Pulmonary artery endothelial cell (primary cell): ENCODE results near the gene NCAPH2. TPM values are rescaled to one million over a fixed set of nuclear protein-coding genes. Genes with fewer than 3 reads are reported as not detected.
"Not testable (repeated sequence)": the region's sequence is repeated elsewhere in the genome, so short reads cannot be mapped to it uniquely, and the experiment has no call there.

Source experiments
- DNase-seq: peaks from one replicate; pipeline ENCODE4 v3.0.0-alpha.2; 2011; ENCODE audit warnings: low read depth, low spot score
- total RNA-seq: library from RNA; depleted of rRNA; stranded (reverse); fragments of >200 nt; gene quantifications from 2 replicates; pipeline ENCODE4 v1.2.3, GENCODE V29; 2014

The NCAPH2 gene
- total RNA-seq, 1 donor from 2014 or later = 32.1 TPM

- no peak for DNase-seq
Observed at GRCh38 chr22:50517495-50518260, 9.7 kb downstream of the NCAPH2 start.

GRCh38 chr22:50518606-50519005 is 10.6 kb downstream of the NCAPH2 start:
- no peak for DNase-seq

GRCh38 chr22:50519151-50519550 is 11.1 kb downstream of the NCAPH2 start:
- no peak for DNase-seq

GRCh38 chr22:50520184-50520583 is 12.2 kb downstream of the NCAPH2 start:
- DNase-seq = not testable (repeated sequence)

GRCh38 chr22:50520826-50521453 is 12.9 kb downstream of the NCAPH2 start:
- no peak for DNase-seq

GRCh38 chr22:50521710-50522109 is 13.7 kb downstream of the NCAPH2 start:
- DNase-seq = no peak

GRCh38 chr22:50522208-50522805 is 14.3 kb downstream of the NCAPH2 start:
- no peak for DNase-seq

GRCh38 chr22:50522806-50523438 is 14.9 kb downstream of the NCAPH2 start:
- DNase-seq = no peak

GRCh38 chr22:50523458-50523805 is 15.4 kb downstream of the NCAPH2 start:
- DNase-seq = no peak

GRCh38 chr22:50523806-50524675 is 16.0 kb downstream of the NCAPH2 start:
- no peak for DNase-seq

GRCh38 chr22:50524676-50525103 is 16.7 kb downstream of the NCAPH2 start:
- no peak for DNase-seq

- peak; percentile 90 for DNase-seq
Observed at GRCh38 chr22:50525104-50525857, 17.3 kb downstream of the NCAPH2 start, which contains the start of gene SCO2. Gene SCO2 (minus strand): TSS chr22:50525598. CDS start chr22:50524411, 1,187 bp downstream.

- DNase-seq = no peak
Observed at GRCh38 chr22:50525858-50526107, 17.8 kb downstream of the NCAPH2 start.

GRCh38 chr22:50526108-50526833 is 18.2 kb downstream of the NCAPH2 start:
- no peak for DNase-seq

- no peak for DNase-seq
Observed at GRCh38 chr22:50526834-50527801, 19.1 kb downstream of the NCAPH2 start.

- no peak for DNase-seq
Observed at GRCh38 chr22:50527921-50528681, 20.1 kb downstream of the NCAPH2 start.

GRCh38 chr22:50528682-50529415 is 20.8 kb downstream of the NCAPH2 start:
- DNase-seq = no peak
